Heart left ventricle (tissue), 13 donors: Measurements from ENCODE around the gene ZNF202.

Experiments used
- CTCF ChIP-seq, 12 donors: fragments of 200-600 bp; sonication (generic) in 4 of 12; IDR thresholded peaks; one replicate each; pipeline versions ENCODE4 v1.5.0 to v1.8.0; 2018 to 2022; ENCODE audit warnings: antibody characterized with exemption in 12 of 12, mild to moderate bottlenecking in 5 of 12
- POLR2A ChIP-seq, 2 donors: fragments of 450-650 bp; IDR thresholded peaks; one replicate each; pipeline ENCODE4 v1.6.1; 2017; ENCODE audit warnings: antibody characterized with exemption in 2 of 2, mild to moderate bottlenecking in 2 of 2, moderate library complexity in 2 of 2
- donor health status: ischemic (EF 13 %, LVEDD 7.1; RV severe dilation, severe dysfunction).
- donor health status: DM: no; HTN: yes; CAD: no.
- donor health status: DM: no; HTN: no; CAD: no.
- donor health status: ischemic (EF 25% LVEDD 6.9; RV normal size, moderate dysfunction).
- donor health status: ischemic (EF 25% LVEDD 5.7; RV mildly dilated, moderate dysfunction).
- donor health status: ischemic (EF 35%, LVEDD 5.7; RV mildly dilated, moderate dysfunction).
- donor health status: nonischemic (EF 11% LVEDD 7.7; RV severe dilation, severe dysfunction).
- donor health status: DM: yes; HTN: yes; CAD: no.
- donor health status: PGD.
- donor health status: ischemic (EF 29% LVEDD 5.4; RV normal size, mild dysfunction).
- donor health status: nonischemic (EF 23%, LVEDD 6.1; RV moderate dilation, normal function).

GRCh38 chr11:123690485-123690884, 51.0 kb downstream of the ZNF202 start:
- no peak for TF ChIP-seq CTCF (IDR thresholded peaks at IDR 0.05)
- no peak for TF ChIP-seq POLR2A (IDR thresholded peaks at IDR 0.05)
